HT1080 (cell line): ENCODE results near the gene BMPR1B. TPM values are rescaled to one million over a fixed set of nuclear protein-coding genes. Genes with fewer than 3 reads are reported as not detected.
A peak's percentile ranks its signal among the peaks of the same experiment; 100 is the strongest.

ENCODE experiments used
- DNase-seq: peaks from one replicate; pipeline ENCODE4 v3.0.0-alpha.2; 2015; ENCODE audit warnings: low read depth
- total RNA-seq: library from RNA; depleted of rRNA; stranded (reverse); fragments of >200 nt; shearing (Covaris generic); gene quantifications from 2 replicates; pipeline ENCODE4 v1.2.3, GENCODE V29; 2014

BMPR1B gene
- total RNA-seq, 1 experiment from 2014 or later, result 3.2 TPM

- no peak for DNase-seq
Measured at GRCh38 chr4:94905511-94905910, 147.8 kb downstream of the BMPR1B start.

DNA sequence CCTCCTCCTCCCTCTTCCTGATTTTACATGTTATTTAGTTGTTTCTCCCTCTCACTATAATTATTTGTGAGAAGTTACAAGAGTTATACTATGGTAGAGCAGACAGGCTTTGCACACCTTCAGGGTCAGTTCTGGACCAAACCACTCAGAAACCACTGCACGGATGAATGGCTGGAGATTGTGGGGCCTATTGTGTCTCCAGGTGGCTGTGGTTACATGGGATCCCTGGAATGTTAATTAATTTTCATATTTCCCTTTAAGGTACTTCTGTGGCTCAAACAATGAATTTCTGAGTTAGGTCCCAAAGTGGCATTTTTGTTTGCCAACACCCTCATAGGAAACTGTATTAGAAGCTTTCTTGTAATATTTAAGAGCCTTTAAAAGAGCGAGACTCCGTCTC, 151.9 kb downstream of the BMPR1B start:
- no peak for DNase-seq

DNA sequence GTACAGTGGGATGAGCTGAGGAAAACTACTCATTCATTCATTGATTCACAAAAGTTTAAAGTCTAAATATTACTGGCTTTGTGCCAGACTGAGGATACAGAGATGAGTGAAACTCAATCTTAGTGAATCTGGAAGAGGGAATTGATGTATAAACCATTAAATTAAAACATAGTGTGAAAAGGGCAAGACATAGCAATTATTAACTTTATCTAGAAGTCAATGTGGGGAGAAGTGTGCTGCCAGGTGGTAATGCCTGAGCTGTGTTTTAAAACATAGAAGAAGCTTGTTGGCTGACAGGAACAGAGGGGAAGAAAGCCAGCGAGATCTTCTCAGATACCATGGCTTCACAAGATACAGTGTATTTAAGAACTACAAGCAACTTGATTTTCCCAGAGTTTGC, 153.4 kb downstream of the BMPR1B start:
- DNase-seq, result no peak

GRCh38 chr4:94912606-94913005, 154.9 kb downstream of the BMPR1B start:
- DNase-seq, result no peak

GRCh38 chr4:94913316-94913715, 155.6 kb downstream of the BMPR1B start:
- DNase-seq, result no peak

GRCh38 chr4:94917146-94917545, 159.4 kb downstream of the BMPR1B start:
- DNase-seq, result no peak

- DNase-seq, result no peak
Measured at GRCh38 chr4:94918543-94918942, 160.8 kb downstream of the BMPR1B start.

DNA sequence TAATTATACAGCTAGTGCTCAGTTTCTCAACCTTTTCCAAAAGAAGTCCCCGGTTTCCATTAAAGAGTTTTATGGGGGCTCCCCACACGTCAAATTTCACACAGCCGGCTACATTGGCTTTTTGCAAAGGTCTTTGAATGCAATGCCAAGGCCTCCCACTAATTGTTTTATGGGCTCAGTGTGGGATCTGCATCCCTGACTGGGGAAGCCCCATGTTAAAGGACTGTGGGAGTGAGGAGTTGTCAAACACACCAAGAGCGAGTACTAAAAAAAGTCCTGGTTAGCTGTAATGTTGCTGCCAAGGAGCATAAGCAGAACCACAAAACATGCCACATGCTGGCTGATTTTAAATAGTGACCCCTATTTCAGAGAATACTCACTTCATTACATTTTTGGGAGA, 162.6 kb downstream of the BMPR1B start:
- DNase-seq, result no peak

DNA sequence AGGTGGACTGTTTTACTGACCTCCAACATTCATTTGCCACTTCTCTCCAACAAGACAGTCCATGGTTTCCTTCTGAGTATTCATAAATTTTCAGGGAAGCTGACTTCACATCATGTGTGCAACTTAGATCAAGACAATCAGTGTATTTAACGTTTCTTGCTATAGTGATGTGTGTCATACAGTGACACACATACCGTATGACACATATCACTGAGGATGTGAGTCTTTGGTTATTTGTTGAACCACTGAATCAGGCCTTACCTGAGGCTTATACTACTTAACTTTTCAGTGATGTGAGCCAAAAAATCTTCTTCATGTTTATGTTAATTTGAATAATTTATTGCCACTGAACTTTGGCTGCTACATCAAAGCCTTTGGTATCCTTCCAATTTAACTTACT, 166.8 kb downstream of the BMPR1B start:
- DNase-seq, result peak; percentile 68

DNA sequence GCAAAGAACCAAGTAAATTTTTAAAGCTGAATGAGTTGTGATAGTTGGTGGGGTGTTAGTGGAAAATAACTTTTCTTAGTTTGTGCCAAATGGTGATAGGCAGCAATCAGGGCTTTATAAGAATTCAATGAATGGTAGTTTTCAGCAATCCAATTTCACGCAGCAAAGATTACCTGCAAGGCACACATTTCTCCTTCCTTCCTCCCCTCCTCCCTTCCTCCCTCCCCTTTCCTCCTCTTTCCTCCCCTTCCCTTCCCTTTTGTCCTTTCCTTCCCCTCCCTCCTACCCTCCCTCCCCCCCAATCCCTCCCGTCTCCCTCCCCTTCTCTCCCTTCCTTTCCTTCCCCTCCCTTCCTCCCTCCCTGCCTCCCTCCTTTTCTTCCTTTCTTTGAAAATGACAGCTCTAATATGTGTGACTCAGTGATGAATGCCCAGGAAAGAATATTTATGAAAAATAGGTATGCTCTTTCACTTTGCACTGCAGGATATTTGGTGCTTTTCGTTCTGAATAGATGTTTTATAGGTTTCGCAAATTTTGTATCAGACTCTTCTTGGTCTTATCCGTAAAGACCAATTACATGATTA, 168.1 kb downstream of the BMPR1B start:
- DNase-seq, result no peak

DNA sequence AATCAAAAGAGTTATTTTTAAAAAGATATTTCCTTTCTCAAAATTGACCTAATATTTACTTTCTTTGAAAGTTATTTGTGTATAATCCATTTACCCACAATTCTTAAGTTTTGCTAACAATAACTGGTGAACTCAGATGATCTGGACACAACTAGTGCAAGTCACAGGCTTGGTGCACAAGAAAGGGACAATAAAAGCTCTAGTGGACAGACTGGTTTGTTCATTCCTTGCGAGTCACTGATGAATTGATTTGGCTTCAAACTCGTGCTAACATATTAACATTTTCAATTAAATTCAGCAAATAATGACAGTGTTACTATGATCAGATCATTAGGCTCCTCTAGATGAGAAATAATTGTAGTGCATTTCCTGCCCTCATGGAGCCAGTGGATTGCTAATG, 169.2 kb downstream of the BMPR1B start:
- no peak for DNase-seq

DNA sequence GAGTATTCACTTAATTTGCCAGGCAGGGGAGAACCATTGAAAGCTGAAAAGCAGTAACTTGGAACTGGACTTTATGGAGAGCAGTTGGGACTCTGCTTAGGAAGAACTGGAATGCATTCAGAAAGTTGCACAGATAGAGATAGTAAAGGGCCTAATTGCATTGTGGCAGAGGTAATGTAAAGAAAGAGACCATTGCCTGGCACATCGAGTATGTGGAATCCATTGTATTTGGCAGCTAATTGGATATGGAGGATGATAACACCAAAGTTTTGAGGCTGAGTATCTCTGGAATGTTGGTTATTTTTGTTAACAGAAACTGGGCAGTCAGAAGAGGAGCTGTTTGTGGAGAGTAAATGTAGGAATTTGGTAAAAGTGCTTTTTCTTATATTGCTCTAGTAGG, 169.9 kb downstream of the BMPR1B start:
- no peak for DNase-seq

DNA sequence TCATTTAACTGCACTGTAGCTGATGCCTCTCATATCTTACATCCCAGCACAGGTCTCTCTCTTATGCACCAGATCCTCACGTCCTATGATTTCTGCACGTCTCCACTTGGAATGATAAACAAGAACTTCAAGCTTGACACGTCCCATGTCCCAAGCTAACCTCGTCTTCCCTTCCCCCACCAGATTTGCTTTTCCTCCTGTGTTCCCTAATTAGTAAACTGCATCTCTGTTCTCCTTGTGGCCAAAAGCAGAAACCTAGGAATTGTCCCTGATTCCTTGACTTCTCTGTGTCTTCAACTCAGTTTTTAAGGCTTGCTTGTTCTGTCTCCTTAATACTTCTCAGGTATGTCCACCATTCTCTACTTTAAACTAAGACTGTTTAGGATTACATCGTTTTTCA, 171.9 kb downstream of the BMPR1B start:
- DNase-seq, result no peak

DNA sequence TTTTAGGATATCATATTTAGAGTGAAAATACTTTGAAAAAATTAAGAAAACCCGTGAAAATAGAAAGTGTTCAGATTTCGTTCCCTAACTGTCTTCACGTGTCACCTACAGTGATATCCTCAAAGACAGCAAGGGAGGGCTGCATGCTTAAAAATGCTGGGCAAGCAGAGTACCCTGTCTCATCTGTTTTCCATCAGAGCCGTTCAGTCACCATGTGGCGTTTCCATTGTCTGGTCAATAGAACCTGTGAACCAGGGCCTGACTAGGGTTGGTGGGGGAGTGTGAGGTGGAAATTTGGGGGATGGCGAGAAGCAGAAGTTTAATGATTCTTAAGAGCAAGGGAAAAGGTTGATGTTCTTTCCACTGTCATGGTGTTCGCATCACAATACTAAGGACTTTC, 173.9 kb downstream of the BMPR1B start:
- no peak for DNase-seq

- DNase-seq, result no peak
Measured at GRCh38 chr4:94932366-94932765, 174.6 kb downstream of the BMPR1B start.

DNA sequence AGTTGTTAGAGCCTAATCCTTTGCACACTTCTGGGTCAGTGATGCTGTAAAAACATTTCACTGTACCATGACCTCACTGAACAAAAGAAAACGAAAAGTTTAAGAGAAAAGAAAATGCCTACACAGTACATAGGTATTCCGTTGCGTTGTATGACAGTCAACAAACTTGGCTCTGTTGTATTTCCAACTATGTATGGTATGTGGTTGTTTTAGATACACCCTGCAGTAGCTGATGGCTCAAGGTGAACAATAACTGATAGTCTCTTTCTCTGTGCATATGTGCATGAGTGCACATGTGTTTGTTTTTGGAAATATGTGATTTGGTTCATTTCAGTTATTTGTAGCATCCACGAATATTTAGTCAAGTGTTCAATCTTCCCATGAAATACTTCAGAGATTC, 176.0 kb downstream of the BMPR1B start:
- DNase-seq, result peak; percentile 3

DNA sequence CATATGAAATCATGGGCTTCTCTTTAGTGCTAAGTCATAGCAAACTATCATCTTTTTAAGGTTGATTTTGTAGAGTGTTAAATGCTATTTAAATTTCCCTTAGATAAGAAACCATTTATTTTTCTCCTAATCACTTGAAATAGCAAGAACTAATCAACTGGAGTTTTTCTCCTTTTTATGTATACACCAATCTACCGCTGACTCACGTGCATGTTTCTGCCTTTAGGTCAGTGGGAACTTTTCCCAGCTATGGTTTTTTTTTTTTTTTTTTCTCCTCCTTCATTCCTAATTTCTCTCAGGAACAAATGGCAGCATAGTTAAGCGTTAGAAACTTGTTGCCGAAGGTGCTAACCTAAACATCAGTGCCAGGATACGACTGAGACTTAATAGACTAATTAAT, 176.4 kb downstream of the BMPR1B start:
- DNase-seq, result peak; percentile 53

DNA sequence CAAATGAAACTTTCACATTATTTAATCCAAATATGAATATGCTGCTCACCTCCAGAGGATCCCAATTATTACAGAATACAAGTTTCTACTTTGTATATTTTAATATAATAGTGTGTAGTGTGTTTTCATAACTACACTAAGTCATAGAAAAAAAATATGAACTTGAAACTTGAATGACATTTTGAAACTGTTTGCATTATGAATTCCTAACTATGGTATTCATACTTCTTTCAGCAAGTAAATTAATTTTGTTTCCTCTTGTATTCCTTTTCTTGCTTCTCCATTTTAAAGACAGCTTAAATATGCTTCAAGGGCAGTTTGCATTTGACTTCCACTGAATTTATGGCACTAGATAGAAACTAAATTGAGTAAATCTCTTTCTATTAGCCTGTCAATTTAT, 177.1 kb downstream of the BMPR1B start:
- no peak for DNase-seq

DNA sequence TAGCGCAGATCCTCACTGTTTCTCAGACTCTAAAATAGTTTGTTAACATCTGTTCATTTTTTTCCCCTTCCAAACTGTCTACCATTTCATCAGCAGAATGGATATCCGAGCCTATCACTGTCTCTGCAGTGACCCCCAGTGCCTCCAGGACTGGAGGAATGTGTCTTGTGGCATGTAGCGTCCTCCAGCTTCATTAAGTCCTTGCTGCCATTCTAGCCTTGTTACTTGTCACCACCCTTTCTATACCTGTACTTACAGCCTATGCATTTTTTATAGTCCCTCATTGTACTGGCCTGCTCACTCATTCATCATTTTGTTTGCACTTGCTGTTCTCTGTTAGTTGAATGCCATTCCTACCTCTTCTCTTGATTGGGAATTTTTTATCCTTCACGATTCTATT, 179.1 kb downstream of the BMPR1B start:
- DNase-seq, result no peak

DNA sequence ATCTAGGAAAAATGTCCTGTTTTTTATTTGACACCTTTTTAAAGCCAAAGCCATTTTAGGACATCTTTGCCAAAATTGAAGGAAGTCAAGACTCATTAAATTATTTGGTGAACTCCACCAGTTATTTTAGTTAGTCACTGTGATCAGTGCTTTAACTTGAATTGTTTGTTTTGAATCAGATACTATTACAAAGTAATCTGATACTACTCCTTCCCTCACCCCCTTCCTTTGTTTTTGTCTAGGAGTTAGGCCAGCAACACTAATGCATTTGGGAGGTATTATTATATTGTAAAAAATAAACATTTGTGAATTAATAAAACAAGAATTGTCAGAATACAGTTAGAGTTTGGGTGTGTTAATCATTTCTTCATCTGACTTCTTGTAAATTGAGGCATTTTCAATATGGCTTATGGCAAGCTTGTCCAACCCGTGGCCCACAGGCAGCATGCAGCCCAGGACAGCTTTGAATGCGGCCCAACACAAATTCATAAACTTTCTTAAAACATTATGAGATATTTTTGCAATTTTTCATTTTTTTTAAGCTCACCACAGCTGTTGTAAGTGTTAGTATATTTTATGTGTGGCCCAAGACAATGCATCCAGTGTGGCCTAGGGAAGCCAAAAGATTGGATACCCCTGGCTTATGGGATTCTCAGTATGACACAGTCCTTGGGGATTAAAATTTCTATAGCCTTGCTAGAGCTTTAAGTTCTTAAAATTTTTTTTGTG, 182.2 kb downstream of the BMPR1B start:
- DNase-seq, result peak; percentile 14

GRCh38 chr4:94940520-94940908, 182.8 kb downstream of the BMPR1B start:
- no peak for DNase-seq

DNA sequence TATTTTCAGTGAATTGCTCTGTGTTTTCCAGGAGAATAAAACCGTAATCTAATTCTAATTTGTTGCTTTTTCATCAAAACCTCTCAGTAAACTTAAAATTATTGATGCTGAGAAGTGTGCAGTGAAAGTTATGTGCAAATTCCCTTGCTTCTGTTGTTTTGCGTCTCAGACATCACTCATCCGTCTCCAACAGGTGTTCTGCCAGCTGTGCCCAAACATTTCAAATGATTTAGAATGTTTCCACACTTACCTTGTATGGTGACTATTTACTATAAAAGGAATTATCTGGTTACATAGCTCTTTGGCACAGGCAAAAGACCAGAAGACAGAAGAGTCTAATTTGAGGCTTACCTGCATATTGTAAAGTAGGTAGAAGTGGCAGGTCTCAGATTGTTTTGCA, 184.0 kb downstream of the BMPR1B start:
- no peak for DNase-seq

- no peak for DNase-seq
Measured at GRCh38 chr4:94944726-94945125, 187.0 kb downstream of the BMPR1B start.
